ENCODE measurements around the gene GRIP1. TPM values are rescaled to one million over a fixed set of nuclear protein-coding genes. Genes with fewer than 3 reads are reported as not detected.

Gene GRIP1
- total RNA-seq, 2 experiments from 2014 or later: 0.53 to 0.95 TPM

- no peak for DNase-seq
- ChIA-PET CTCF (no interaction called here), POLR2A (no interaction called here)
- Mint-ChIP-seq H3K36me3 (no peaks in the 10 kb centered on the region), H3K27me3 (no peaks in the 10 kb centered on the region), H3K4me1 (ENCODE audit: low read depth) (no peaks in the 10 kb centered on the region), H3K9me3 (no peaks in the 10 kb centered on the region), H3K4me3 (no peak overlapping the region), H3K27ac (no peak overlapping the region)
- intact Hi-C loops (cut with micrococcal nuclease): no loop called here
These were observed 106.0 kb downstream of the GRIP1 start for GRCh38 chr12:66572845-66573244.

- DNase-seq: no peak
- intact Hi-C loops (cut with micrococcal nuclease): no loop called here
- no peak overlapping the region for H3K27ac Mint-ChIP-seq
- no peaks in the 10 kb centered on the region for H3K36me3 Mint-ChIP-seq
- H3K4me3 Mint-ChIP-seq: no peak overlapping the region
- H3K27me3 Mint-ChIP-seq: no peaks in the 10 kb centered on the region
- ChIA-PET POLR2A (no interaction called here), CTCF (no interaction called here)
- H3K4me1 Mint-ChIP-seq (ENCODE audit: low read depth): no peaks in the 10 kb centered on the region
- no peaks in the 10 kb centered on the region for H3K9me3 Mint-ChIP-seq
These were observed 107.4 kb downstream of the GRIP1 start for GRCh38 chr12:66571361-66571915.

GRCh38 chr12:66563220-66563619 lies 115.7 kb downstream of the GRIP1 start:
- Mint-ChIP-seq H3K27me3 (no peaks in the 10 kb centered on the region), H3K36me3 (no peaks in the 10 kb centered on the region), H3K9me3 (peaks cover 34% of the 10 kb centered on the region), H3K27ac (no peak overlapping the region), H3K4me1 (ENCODE audit: low read depth) (no peaks in the 10 kb centered on the region), H3K4me3 (no peak overlapping the region)
- ChIA-PET POLR2A (no interaction called here), CTCF (no interaction called here)
- intact Hi-C loops (cut with micrococcal nuclease): no loop called here
- no peak for DNase-seq

GRCh38 chr12:66555113-66555512 lies 123.8 kb downstream of the GRIP1 start:
- ChIA-PET POLR2A (no interaction called here), CTCF (no interaction called here)
- Mint-ChIP-seq H3K4me3 (no peak overlapping the region), H3K4me1 (ENCODE audit: low read depth) (no peaks in the 10 kb centered on the region), H3K36me3 (no peaks in the 10 kb centered on the region), H3K27me3 (peaks cover 3% of the 10 kb centered on the region), H3K9me3 (peaks cover 5% of the 10 kb centered on the region), H3K27ac (no peak overlapping the region)
- intact Hi-C loops (cut with micrococcal nuclease): no loop called here
- DNase-seq: no peak

GRCh38 chr12:66552716-66553115 lies 126.2 kb downstream of the GRIP1 start:
- H3K27ac Mint-ChIP-seq: no peak overlapping the region
- CTCF ChIA-PET: no interaction called here
- no peaks in the 10 kb centered on the region for H3K9me3 Mint-ChIP-seq
- peaks cover 6% of the 10 kb centered on the region for H3K27me3 Mint-ChIP-seq
- H3K4me1 Mint-ChIP-seq (ENCODE audit: low read depth): no peaks in the 10 kb centered on the region
- no peak for DNase-seq
- H3K36me3 Mint-ChIP-seq: no peaks in the 10 kb centered on the region
- no peak overlapping the region for H3K4me3 Mint-ChIP-seq
- intact Hi-C loops (cut with micrococcal nuclease): no loop called here
- POLR2A ChIA-PET: no interaction called here

GRCh38 chr12:66550626-66551025 lies 128.2 kb downstream of the GRIP1 start:
- Mint-ChIP-seq H3K27me3 (peaks cover 4% of the 10 kb centered on the region), H3K4me3 (no peak overlapping the region), H3K9me3 (no peaks in the 10 kb centered on the region), H3K36me3 (no peaks in the 10 kb centered on the region), H3K27ac (no peak overlapping the region), H3K4me1 (ENCODE audit: low read depth) (no peaks in the 10 kb centered on the region)
- DNase-seq: no peak
- intact Hi-C loops (cut with micrococcal nuclease): no loop called here
- CTCF ChIA-PET: no interaction called here
- POLR2A ChIA-PET: no interaction called here

- ChIA-PET CTCF (no interaction called here), POLR2A (no interaction called here)
- H3K4me3 Mint-ChIP-seq: no peak overlapping the region
- intact Hi-C loops (cut with micrococcal nuclease): no loop called here
- H3K27ac Mint-ChIP-seq: no peak overlapping the region
- H3K9me3 Mint-ChIP-seq: no peaks in the 10 kb centered on the region
- peaks cover 4% of the 10 kb centered on the region for H3K27me3 Mint-ChIP-seq
- H3K36me3 Mint-ChIP-seq: no peaks in the 10 kb centered on the region
- H3K4me1 Mint-ChIP-seq (ENCODE audit: low read depth): no peaks in the 10 kb centered on the region
- no peak for DNase-seq
These were observed 129.9 kb downstream of the GRIP1 start for GRCh38 chr12:66549050-66549389.

GRCh38 chr12:66548338-66549049 lies 130.4 kb downstream of the GRIP1 start:
- CTCF ChIA-PET: no interaction called here
- POLR2A ChIA-PET: no interaction called here
- intact Hi-C loops (cut with micrococcal nuclease): no loop called here
- H3K4me3 Mint-ChIP-seq: no peak overlapping the region
- no peak overlapping the region for H3K27ac Mint-ChIP-seq
- DNase-seq: no peak
- H3K27me3 Mint-ChIP-seq: peaks cover 4% of the 10 kb centered on the region
- no peaks in the 10 kb centered on the region for H3K9me3 Mint-ChIP-seq
- no peaks in the 10 kb centered on the region for H3K4me1 Mint-ChIP-seq (ENCODE audit: low read depth)
- H3K36me3 Mint-ChIP-seq: no peaks in the 10 kb centered on the region

GRCh38 chr12:66541426-66541825 lies 137.4 kb downstream of the GRIP1 start:
- no peak overlapping the region for H3K4me3 Mint-ChIP-seq
- ChIA-PET POLR2A (no interaction called here), CTCF (no interaction called here)

GRCh38 chr12:66539431-66539830 lies 139.4 kb downstream of the GRIP1 start:
- H3K27ac Mint-ChIP-seq: no peak overlapping the region
- no peak for DNase-seq
- intact Hi-C loops (cut with micrococcal nuclease): no loop called here
- no peaks in the 10 kb centered on the region for H3K9me3 Mint-ChIP-seq
- no peak overlapping the region for H3K4me3 Mint-ChIP-seq
- ChIA-PET POLR2A (no interaction called here), CTCF (no interaction called here)
- no peaks in the 10 kb centered on the region for H3K4me1 Mint-ChIP-seq (ENCODE audit: low read depth)
- H3K36me3 Mint-ChIP-seq: no peaks in the 10 kb centered on the region
- no peaks in the 10 kb centered on the region for H3K27me3 Mint-ChIP-seq

More at GRCh38 chr12:66541426-66541825, 137.4 kb downstream of the GRIP1 start:
- no peak for DNase-seq
- Mint-ChIP-seq H3K27ac (no peak overlapping the region), H3K9me3 (no peaks in the 10 kb centered on the region), H3K36me3 (no peaks in the 10 kb centered on the region), H3K27me3 (no peaks in the 10 kb centered on the region), H3K4me1 (ENCODE audit: low read depth) (no peaks in the 10 kb centered on the region)
- intact Hi-C loops (cut with micrococcal nuclease): no loop called here

GRCh38 chr12:66538970-66539369 lies 139.9 kb downstream of the GRIP1 start:
- CTCF ChIA-PET: no interaction called here

GRCh38 chr12:66537876-66538275 lies 141.0 kb downstream of the GRIP1 start:
- ChIA-PET CTCF (no interaction called here), POLR2A (no interaction called here)
- Mint-ChIP-seq H3K27me3 (no peaks in the 10 kb centered on the region), H3K4me3 (no peak overlapping the region), H3K9me3 (no peaks in the 10 kb centered on the region), H3K27ac (no peak overlapping the region), H3K4me1 (ENCODE audit: low read depth) (no peaks in the 10 kb centered on the region), H3K36me3 (no peaks in the 10 kb centered on the region)
- DNase-seq: no peak
- intact Hi-C loops (cut with micrococcal nuclease): no loop called here

More at GRCh38 chr12:66538970-66539369, 139.9 kb downstream of the GRIP1 start:
- Mint-ChIP-seq H3K27me3 (no peaks in the 10 kb centered on the region), H3K4me3 (no peak overlapping the region), H3K36me3 (no peaks in the 10 kb centered on the region), H3K4me1 (ENCODE audit: low read depth) (no peaks in the 10 kb centered on the region), H3K9me3 (no peaks in the 10 kb centered on the region), H3K27ac (no peak overlapping the region)
- intact Hi-C loops (cut with micrococcal nuclease): no loop called here
- POLR2A ChIA-PET: no interaction called here
- no peak for DNase-seq

- intact Hi-C loops (cut with micrococcal nuclease): no loop called here
- H3K4me1 Mint-ChIP-seq (ENCODE audit: low read depth): no peaks in the 10 kb centered on the region
- no peak overlapping the region for H3K4me3 Mint-ChIP-seq
- H3K36me3 Mint-ChIP-seq: no peaks in the 10 kb centered on the region
- ChIA-PET CTCF (no interaction called here), POLR2A (no interaction called here)
- H3K27me3 Mint-ChIP-seq: no peaks in the 10 kb centered on the region
- no peak for DNase-seq
- no peaks in the 10 kb centered on the region for H3K9me3 Mint-ChIP-seq
- H3K27ac Mint-ChIP-seq: no peak overlapping the region
These were observed 145.1 kb downstream of the GRIP1 start for GRCh38 chr12:66533767-66534166.

Data from activated CD4-positive, alpha-beta memory T cell treated with anti-CD3 and anti-CD28 coated beads for 36 hours (primary cell).